Endometrial microvascular endothelial cells (primary cell): Measurements from ENCODE around the gene MT4. TPM values are rescaled to one million over a fixed set of nuclear protein-coding genes. Genes with fewer than 3 reads are reported as not detected.
"Not testable (repeated sequence)": the region's sequence is repeated elsewhere in the genome, so short reads cannot be mapped to it uniquely, and the experiment has no call there.

Experiments used
- in situ Hi-C: cut with HindIII; loops from 2 replicates; pipeline ENCODE4 v1.10.0; 2017; ENCODE audit warnings: low sequenced_read_pairs, low pct_unique_long_range_greater_than_20kb; ENCODE audit errors: inconsistent ontology term
- total RNA-seq: library from RNA; depleted of rRNA; stranded (reverse); fragments of >200 nt; gene quantifications from one replicate; pipeline ENCODE4 v1.2.3, GENCODE V29; 2015; ENCODE audit errors: inconsistent ontology term

The MT4 gene
- total RNA-seq, 1 donor from 2014 or later, result not detected

- in situ Hi-C loops, result no loop called here
Measured at GRCh38 chr16:56554441-56554840, 10.4 kb upstream of the MT4 start.

DNA sequence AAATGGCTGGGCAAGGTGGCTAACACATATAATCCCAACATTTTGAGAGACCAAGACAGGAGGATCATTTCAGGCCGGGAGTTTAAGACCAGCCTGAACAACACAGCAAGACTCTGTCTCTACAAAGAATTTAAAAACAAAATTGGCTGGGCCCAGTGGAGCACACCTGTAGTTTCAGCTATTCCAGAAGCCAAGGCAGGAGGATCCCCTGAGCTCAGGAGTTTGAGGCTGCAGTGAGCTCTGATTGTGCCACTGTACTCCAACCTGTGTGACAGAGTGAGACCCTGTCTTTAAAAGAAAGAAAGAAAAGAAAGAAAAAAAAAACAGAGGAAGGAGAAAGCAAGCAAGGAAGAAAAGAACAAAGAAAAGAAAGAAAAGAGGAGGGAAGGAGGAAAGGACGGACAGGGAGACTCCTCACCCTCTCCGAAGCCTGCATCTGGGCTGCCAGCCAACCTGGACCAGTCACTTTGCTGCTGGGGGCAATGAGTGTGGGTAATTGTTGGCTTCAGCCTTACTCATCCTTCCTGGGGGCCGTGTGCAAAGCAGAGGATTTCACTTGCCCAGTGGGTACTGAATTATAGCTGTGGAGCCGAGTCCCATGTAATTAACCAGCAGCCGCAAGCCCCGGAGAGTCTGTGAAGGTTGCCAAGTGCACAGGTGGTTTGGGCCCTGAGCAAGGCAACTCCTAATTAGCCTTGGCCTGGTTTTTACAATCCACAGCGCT is 6.7 kb upstream of the MT4 start:
- in situ Hi-C loops, result no loop called here

- in situ Hi-C loops, result no loop called here
Measured at GRCh38 chr16:56559109-56559508, 5.8 kb upstream of the MT4 start.

GRCh38 chr16:56560447-56560846 is 4.4 kb upstream of the MT4 start:
- in situ Hi-C loops, result no loop called here

GRCh38 chr16:56561126-56561525 is 3.7 kb upstream of the MT4 start:
- in situ Hi-C loops, result no loop called here

GRCh38 chr16:56569971-56570370 is 5.1 kb downstream of the MT4 start:
- in situ Hi-C loops, result no loop called here

DNA sequence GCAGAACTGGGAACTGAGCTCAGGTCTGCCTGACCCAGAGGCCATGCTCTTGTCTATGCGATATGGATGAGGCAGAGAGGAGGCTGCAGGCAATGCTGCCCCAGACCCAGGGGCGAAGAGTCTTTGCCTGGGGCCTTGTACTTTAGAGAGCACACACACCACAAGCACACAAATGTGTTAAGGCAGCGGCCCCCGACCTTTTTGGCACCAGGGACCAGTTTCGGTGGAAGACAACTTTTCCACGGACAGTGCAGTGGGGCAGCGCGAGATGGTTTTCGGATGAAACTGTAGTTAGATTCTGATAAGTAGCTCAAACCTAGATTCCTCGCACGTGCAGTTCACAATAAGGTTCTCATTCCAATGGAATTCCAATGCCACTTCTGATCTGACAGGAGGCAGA is 6.7 kb downstream of the MT4 start:
- in situ Hi-C loops, result no loop called here

GRCh38 chr16:56574625-56575024 is 9.8 kb downstream of the MT4 start:
- in situ Hi-C loops, result no loop called here

- in situ Hi-C loops, result no loop called here
Measured at GRCh38 chr16:56576585-56577299, 11.9 kb downstream of the MT4 start.

- in situ Hi-C loops, result no loop called here
Measured at GRCh38 chr16:56577300-56577625, 12.4 kb downstream of the MT4 start.

DNA sequence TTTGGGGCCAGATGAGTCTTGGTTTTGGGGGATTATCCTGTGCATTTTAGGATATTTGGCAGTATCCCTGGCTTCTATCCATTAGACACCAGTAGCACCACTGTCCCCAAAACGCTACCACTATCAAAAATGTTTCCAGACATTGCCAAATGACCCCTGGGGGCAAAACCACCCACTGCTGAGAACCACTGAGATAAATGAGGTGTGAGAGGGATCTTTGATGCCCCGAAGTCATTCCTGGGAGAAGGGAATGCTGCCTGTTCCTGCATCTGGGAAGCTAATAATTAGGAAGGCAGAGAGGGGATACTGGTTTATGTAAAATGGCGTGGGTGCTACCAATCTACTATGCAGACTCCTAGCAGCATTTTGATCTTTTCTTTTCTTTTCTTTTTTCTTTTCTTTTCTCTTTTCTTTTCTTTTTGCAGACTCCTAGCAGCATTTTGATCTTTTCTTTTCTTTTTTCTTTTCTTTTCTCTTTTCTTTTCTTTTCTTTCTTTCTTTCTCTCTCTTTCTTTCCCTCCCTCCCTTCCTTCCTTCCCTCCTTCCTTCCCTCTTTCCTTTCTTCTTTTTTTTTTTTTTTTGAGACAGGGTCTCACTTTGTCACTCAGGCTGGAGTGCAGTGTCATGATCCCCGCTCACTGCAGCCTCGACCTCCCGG is 15.6 kb downstream of the MT4 start:
- in situ Hi-C loops, result no loop called here

GRCh38 chr16:56582911-56583310 is 18.0 kb downstream of the MT4 start:
- in situ Hi-C loops, result not testable (repeated sequence)

DNA sequence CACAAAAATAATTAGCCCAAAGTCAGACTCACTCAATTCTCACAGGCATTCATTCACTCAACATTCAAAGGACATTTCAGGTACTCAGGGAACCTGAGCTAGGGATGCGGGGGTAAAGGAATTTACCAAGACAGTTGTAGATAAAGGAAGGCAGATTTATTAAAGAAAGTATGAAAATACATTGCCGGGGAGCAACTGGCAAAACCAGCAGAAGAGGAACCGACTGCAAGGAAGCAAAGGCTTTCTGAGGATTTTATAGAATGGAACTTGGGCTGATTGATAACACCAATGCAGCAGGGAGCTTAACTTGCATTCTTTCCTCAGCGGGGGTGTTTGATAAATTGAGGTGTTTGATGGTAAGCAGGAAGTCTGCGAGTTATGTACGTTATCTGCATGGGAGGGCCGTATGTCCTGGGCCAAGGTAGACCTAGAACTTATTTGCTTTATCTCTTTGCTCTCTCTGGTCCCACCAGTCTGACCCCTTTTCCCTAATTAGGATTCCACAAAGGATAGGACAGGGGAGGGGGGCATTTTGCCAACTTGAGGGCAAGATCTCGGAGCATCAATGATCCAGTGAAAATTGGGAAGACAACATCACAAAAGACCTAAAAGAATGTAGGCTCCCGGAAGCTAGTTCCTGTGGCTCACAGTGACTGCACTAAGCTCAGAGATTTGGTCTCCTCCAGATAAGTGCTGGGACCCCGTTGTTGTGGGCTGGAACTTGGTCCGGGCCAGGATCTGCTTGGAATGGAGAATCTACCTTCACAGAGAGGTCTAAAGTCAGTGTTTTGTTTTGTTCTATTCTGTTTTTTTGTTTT is 18.7 kb downstream of the MT4 start:
- in situ Hi-C loops, result no loop called here

DNA sequence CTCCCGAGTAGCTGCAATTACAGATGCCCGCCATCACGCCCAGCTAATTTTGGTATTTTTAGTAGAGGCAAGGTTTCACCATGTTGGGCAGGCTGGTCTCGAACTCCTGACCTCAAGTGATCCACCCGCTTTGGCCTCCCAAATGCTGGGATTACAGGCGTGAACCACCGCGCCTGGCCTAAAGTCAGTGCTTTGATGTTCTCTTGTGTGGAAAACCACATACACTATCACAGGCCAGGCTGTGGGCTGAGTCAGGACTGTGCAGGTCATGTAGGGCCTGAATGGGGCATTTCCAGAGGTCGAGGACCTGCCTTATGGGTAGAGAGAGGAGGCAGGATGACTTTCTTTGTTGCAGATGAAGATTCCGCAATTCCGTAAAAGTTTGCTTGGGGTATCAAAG is 19.4 kb downstream of the MT4 start:
- in situ Hi-C loops, result no loop called here

GRCh38 chr16:56588781-56589140 is 23.9 kb downstream of the MT4 start:
- in situ Hi-C loops, result no loop called here

- in situ Hi-C loops, result no loop called here
Measured at GRCh38 chr16:56589141-56590039, 24.5 kb downstream of the MT4 start, which contains the start of gene MT3. Gene MT3 (plus strand): TSS chr16:56589528. CDS start chr16:56589591, 63 bp downstream.

- in situ Hi-C loops, result no loop called here
Measured at GRCh38 chr16:56591377-56592060, 26.6 kb downstream of the MT4 start.
